GM19467 (cell line): Measurements from ENCODE around the gene MEGF8.

Experiments used
- ATAC-seq: cut with Tn5 transposase; IDR thresholded peaks from one replicate; pipeline ENCODE4 v1.9.1; 2021; ENCODE audit warnings: mild to moderate bottlenecking, moderate library complexity; ENCODE audit not compliant: unreplicated experiment

Gene MEGF8

GRCh38 chr19:42410371-42410770 is 84.9 kb downstream of the MEGF8 start:
- ATAC-seq: no peak

DNA sequence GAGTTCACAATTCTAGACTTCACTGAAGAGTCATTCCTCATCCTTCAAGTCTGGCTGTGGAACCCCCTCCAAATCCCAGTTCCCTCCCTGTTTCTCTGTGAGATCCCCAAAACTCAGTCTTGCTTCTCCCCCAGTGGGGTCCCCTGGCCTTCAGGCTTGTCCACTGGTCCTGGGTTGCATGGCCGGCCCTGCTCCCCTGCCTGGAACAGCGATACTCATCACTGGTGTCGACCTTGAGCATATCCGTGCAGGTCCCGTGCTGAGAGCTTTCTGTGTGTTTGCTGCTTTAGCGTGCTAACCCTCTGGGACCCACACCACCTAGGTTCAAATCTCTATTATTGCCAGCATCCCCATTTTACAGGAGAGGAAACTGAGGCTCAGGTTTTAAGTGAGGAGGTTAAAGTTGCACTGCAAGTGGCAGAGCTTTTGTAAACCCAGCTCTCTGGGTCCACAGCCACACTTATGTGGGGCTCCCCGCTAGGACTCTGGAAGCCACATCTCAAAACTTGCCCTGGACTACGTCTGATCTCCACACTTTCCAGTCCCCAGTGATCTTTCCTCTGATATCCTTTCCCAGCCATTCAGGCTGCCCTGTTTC is 86.2 kb downstream of the MEGF8 start:
- no peak for ATAC-seq

- ATAC-seq: no peak
Measured at GRCh38 chr19:42412227-42412626, 86.8 kb downstream of the MEGF8 start.

GRCh38 chr19:42412661-42413076 is 87.2 kb downstream of the MEGF8 start:
- no peak for ATAC-seq

GRCh38 chr19:42419309-42419708 is 93.9 kb downstream of the MEGF8 start:
- ATAC-seq: no peak

GRCh38 chr19:42420055-42420544 is 94.7 kb downstream of the MEGF8 start:
- ATAC-seq: no peak

GRCh38 chr19:42421101-42421500 is 95.7 kb downstream of the MEGF8 start:
- ATAC-seq: no peak

- no peak for ATAC-seq
Measured at GRCh38 chr19:42421591-42422031, 96.2 kb downstream of the MEGF8 start.

GRCh38 chr19:42422092-42422900 is 96.9 kb downstream of the MEGF8 start:
- peak; percentile 7 for ATAC-seq

DNA sequence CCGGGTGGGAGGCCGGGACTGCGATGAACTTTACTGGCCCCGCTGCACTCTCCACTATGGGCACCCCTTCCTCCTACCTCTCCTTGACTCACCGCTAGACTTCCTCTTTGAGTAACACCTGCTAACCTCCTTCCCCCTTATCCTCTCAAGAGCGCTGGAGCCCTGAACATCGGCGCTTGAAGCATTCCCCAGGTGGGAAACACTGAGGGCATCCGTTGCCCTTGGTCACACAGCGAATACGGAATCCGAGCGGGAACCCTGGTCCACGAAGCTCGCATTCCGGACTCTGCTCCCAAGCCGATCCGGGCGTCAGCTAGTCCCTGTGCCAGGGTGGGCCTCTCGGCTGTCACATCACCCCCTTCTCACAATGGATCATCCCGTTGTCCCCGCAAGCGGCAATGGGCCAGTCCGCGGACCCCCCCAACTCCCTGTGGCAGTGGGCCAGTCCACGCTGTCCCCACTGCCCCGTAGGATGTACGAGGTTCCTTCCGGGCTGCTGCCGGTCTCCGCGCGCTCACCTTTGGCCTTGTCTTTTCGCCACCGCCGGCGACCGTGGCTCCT is 97.5 kb downstream of the MEGF8 start:
- peak; percentile 26 for ATAC-seq

DNA sequence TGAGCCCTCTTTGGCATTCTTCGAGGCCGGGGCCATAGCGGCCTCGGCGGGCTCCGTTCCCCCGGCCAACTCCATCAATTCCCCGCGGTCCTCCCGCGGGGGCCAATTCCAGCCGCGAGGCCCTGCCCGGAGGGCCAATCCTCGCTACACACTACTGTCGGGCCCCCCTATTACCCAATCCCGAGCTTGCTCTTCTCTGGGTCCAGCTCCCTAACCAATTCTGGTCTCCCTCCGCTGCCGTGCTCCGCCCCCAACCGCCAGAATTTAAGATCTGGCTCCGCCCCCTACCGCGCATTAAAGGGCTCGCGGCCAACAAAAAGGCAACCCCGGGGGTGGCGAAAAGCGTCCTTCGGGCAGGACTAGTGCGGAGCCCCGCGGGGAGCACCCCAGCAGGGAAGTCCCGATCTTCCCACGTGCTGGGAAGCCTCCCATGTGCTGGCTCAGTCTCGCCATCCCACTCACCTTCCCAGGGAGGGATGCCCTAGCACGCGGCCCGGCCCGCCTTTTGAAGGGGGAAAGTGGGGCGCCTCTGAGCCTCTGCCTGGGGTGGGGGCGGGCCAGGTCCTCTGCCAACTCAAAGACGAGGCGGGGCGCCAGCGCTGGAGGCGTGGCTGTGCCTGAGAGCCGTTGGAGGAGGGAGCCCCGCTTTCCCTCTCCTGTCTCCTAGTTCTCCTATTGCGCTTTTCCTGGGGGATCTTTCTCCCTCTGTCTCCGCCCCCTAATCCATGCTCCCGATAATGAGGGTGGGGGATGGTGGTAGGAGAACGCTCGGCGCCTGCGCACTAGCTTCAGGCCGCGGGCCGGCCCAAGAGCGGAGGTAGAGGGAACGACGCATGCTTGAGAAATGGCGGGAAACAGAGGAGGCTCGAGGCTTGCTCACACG is 98.3 kb downstream of the MEGF8 start:
- peak; percentile 85 for ATAC-seq

DNA sequence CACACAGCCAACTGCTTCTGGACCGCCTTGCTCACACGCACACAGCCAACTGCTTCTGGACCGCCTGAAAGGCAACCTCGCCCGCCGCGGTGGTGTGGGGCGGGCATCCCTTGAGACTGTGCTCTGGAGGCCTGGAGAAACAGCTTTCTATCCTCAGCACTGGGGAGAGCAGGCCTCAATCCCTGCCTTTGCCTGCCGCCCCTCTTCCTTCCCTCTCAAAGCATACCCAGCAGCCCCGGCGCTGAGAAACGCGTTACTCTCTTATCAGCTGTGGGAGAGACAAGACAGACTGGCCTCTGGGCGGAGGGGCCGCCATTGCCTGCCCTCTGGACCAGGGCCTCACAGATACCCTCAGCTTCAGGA is 98.9 kb downstream of the MEGF8 start:
- no peak for ATAC-seq

GRCh38 chr19:42424712-42425131 is 99.3 kb downstream of the MEGF8 start:
- no peak for ATAC-seq

DNA sequence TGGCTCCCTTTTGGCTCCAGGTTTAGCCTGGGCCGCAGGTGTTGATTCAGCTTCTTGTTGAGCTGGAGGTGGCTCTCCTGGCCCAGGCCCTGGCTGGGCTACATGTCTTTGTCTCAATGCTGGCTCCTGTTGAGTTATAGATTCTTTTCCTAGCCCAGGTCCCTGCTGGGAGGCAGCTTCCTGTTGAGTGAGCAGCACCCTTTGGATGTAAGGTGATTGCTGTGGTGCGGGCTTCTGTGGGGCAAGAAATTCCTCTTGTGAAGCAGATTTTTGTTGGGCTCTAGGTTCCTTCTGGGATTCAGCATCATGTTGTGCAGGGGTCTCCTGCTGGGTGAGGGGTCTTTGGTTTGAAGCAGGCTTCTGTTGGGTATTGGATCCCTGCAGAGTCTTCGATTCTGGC is 101.2 kb downstream of the MEGF8 start:
- no peak for ATAC-seq

- ATAC-seq: no peak
Measured at GRCh38 chr19:42427313-42427712, 101.9 kb downstream of the MEGF8 start, which contains the start of gene LIPE. TSS of gene LIPE (minus strand) at chr19:42427388. CDS start at chr19:42427149, 239 bp downstream.
